Keratinocyte (primary cell): ENCODE results near the gene TTC31. TPM values are rescaled to one million over a fixed set of nuclear protein-coding genes. Genes with fewer than 3 reads are reported as not detected.

Experiments used
- DNase-seq: peaks from one replicate; pipeline ENCODE4 v3.0.0-alpha.2; 2011; ENCODE audit warnings: low read depth, missing footprints, low spot score
- FAIRE-seq: peaks from 2 replicates; lab custom pipeline; 2011; peaks lifted over from hg19 to GRCh38; lab: Jason Lieb, UNC
- H2AFZ ChIP-seq: 2 replicates; pipeline ENCODE4 v1.6.0; 2012; ENCODE audit warnings: low read length, control low read depth, inconsistent platforms; ENCODE audit not compliant: control insufficient read depth
- H3K27ac ChIP-seq: 2 replicates; pipeline ENCODE4 v1.5.1; 2011; ENCODE audit warnings: low read length; ENCODE audit not compliant: control insufficient read depth, insufficient read depth
- H3K27me3 ChIP-seq: 3 replicates; pipeline ENCODE4 v1.6.0; 2011; ENCODE audit warnings: low read length; ENCODE audit not compliant: control insufficient read depth, insufficient read depth; ENCODE audit errors: extremely low read depth
- H3K36me3 ChIP-seq, 2 experiments: 2 replicates in 1 of 2; 3 replicates in 1 of 2; pipeline ENCODE4 v1.5.1; 2011; ENCODE audit warnings: low read length in 2 of 2, mild to moderate bottlenecking in 1 of 2; ENCODE audit not compliant: control insufficient read depth in 2 of 2, insufficient read depth in 2 of 2; ENCODE audit errors: extremely low read depth in 1 of 2
- H3K4me1 ChIP-seq: 3 replicates; pipeline ENCODE4 v1.5.1; 2011; ENCODE audit warnings: low read length; ENCODE audit not compliant: control insufficient read depth, insufficient read depth; ENCODE audit errors: extremely low read depth
- H3K4me2 ChIP-seq: 3 replicates; pipeline ENCODE4 v1.6.0; 2011; ENCODE audit warnings: low read depth, low read length; ENCODE audit not compliant: control insufficient read depth, insufficient read depth; ENCODE audit errors: extremely low read depth
- H3K4me3 ChIP-seq, 3 experiments: fragments of 200-600 bp in 1 of 3; sonication (generic) in 1 of 3; 2 replicates in 2 of 3; 3 replicates in 1 of 3; pipeline ENCODE4 v1.5.1; 2011 to 2016; ENCODE audit warnings: low read length in 3 of 3, mild to moderate bottlenecking in 3 of 3, control low read depth in 2 of 3, inconsistent platforms in 1 of 3, low read depth in 1 of 3, mixed read lengths in 1 of 3, mixed run types in 1 of 3, moderate library complexity in 1 of 3; ENCODE audit not compliant: control insufficient read depth in 2 of 3, insufficient read depth in 2 of 3; ENCODE audit errors: extremely low read depth in 1 of 3
- H3K79me2 ChIP-seq: 2 replicates; pipeline ENCODE4 v1.6.0; 2012; ENCODE audit warnings: low read length; ENCODE audit not compliant: control insufficient read depth, insufficient read depth
- H3K9ac ChIP-seq: 3 replicates; pipeline ENCODE4 v1.6.0; 2011; ENCODE audit warnings: low read length; ENCODE audit not compliant: control insufficient read depth, insufficient read depth; ENCODE audit errors: extremely low read depth
- H3K9me1 ChIP-seq: 3 replicates; pipeline ENCODE4 v1.6.0; 2011; ENCODE audit warnings: low read length; ENCODE audit not compliant: control insufficient read depth, insufficient read depth; ENCODE audit errors: extremely low read depth
- H3K9me3 ChIP-seq: 2 replicates; pipeline ENCODE4 v1.5.1; 2012; ENCODE audit warnings: low read depth, low read length; ENCODE audit not compliant: control insufficient read depth
- H4K20me1 ChIP-seq: 3 replicates; pipeline ENCODE4 v1.6.0; 2011; ENCODE audit warnings: low read length; ENCODE audit not compliant: control insufficient read depth, insufficient read depth; ENCODE audit errors: extremely low read depth
- EZH2 ChIP-seq: IDR thresholded peaks from one replicate; pipeline ENCODE4 v1.6.1; 2012; ENCODE audit warnings: inconsistent platforms, mild to moderate bottlenecking, low read length, moderate library complexity
- dilution Hi-C: fragments of 300-500 bp; cut with MboI; formaldehyde crosslinking; loops from one replicate; pipeline ENCODE4 v1.7.0; 2020; ENCODE audit warnings: low sequenced_read_pairs; ENCODE audit not compliant: extremely low pct_ligation_motif_present
- polyA plus RNA-seq, 5 experiments: library from polyadenylated mRNA; depleted of rRNA in 3 of 5; stranded (reverse) in 3 of 5; stranded (forward) in 1 of 5; unstranded in 1 of 5; fragments of >200 nt; gene quantifications; 1 replicate in 1 of 5; 2 replicates in 3 of 5; 3 replicates in 1 of 5; pipeline versions ENCODE4 v1.2.1 to v1.2.3, GENCODE V29; 2011 to 2012; ENCODE audit warnings: missing spikeins in 2 of 5, low read depth in 1 of 5, low replicate concordance in 1 of 5
- TF ChIP-seq, protein P1 (sequence below), 3 experiments: IDR thresholded peaks in 1 of 3; conservative IDR thresholded peaks in 1 of 3; optimal IDR thresholded peaks in 1 of 3; 2 replicates in 2 of 3; 3 replicates in 1 of 3; pipeline versions ENCODE3 to v1.5.1; 2011; ENCODE audit warnings: low read length in 3 of 3, mild to moderate bottlenecking in 3 of 3, moderate library complexity in 2 of 3, control low read depth in 1 of 3, inconsistent platforms in 1 of 3; ENCODE audit not compliant: insufficient read depth in 2 of 3; ENCODE audit errors: extremely low read depth in 1 of 3

TTC31 gene
- polyA plus RNA-seq, 1 donor (not counting 4 experiments of a cell fraction or from before 2014, with no cell fraction given) = 16.8 TPM

DNA sequence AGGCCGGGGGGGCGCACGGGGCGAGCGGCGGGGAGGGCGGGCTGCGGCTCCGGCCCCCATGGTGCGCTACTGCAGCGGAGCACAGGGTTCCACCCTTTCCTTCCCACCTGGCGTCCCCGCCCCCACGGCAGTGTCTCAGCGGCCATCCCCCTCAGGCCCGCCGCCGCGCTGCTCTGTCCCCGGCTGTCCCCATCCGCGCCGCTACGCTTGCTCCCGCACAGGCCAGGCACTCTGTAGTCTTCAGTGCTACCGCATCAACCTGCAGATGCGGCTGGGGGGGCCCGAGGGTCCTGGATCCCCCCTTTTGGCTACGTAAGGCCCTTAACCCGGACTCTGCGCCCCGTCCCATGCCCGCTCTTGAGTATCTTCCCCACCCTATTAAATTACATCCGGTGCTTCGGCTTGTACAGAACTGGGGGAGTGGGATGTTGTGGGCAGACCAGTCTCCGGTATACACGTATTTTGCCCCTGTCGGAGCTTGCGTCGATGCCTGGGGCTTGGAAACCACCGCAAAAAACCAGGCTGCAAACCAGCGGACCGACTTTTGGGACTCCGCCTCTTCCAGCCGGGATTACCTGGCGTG lies 25.2 kb upstream of the TTC31 start:
- H3K9me1 ChIP-seq = no peaks in the 10 kb centered on the region
- peak overlapping the region; percentile 56 for H2AFZ ChIP-seq
- peak overlapping the region; percentile 84 for H3K4me2 ChIP-seq
- peak overlapping the region; percentile 96 for H3K27ac ChIP-seq
- dilution Hi-C loops = no loop called here
- FAIRE-seq (no peak), DNase-seq (no peak)
- H3K79me2 ChIP-seq = peaks cover 20% of the 10 kb centered on the region
- peak overlapping the region; percentile 95 for H3K9ac ChIP-seq
- peaks cover 11 to 18% of the 10 kb centered on the region in 2 experiments for H3K36me3 ChIP-seq
- peaks cover 21% of the 10 kb centered on the region for H3K4me1 ChIP-seq
- H3K9me3 ChIP-seq = no peaks in the 10 kb centered on the region
- TF ChIP-seq, protein P1, sequence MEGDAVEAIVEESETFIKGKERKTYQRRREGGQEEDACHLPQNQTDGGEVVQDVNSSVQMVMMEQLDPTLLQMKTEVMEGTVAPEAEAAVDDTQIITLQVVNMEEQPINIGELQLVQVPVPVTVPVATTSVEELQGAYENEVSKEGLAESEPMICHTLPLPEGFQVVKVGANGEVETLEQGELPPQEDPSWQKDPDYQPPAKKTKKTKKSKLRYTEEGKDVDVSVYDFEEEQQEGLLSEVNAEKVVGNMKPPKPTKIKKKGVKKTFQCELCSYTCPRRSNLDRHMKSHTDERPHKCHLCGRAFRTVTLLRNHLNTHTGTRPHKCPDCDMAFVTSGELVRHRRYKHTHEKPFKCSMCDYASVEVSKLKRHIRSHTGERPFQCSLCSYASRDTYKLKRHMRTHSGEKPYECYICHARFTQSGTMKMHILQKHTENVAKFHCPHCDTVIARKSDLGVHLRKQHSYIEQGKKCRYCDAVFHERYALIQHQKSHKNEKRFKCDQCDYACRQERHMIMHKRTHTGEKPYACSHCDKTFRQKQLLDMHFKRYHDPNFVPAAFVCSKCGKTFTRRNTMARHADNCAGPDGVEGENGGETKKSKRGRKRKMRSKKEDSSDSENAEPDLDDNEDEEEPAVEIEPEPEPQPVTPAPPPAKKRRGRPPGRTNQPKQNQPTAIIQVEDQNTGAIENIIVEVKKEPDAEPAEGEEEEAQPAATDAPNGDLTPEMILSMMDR (optimal IDR thresholded peaks at IDR 0.05 in 1 of 3, IDR thresholded peaks at IDR 0.05 in 1 of 3, conservative IDR thresholded peaks at IDR 0.05 in 1 of 3; ENCODE audit: extremely low read depth in 1 of 3, insufficient read depth in 2 of 3, low read length in 3 of 3) = no peak
- TF ChIP-seq EZH2 = no peak
- peak overlapping the region; percentile 47 to 79 (median 79) for H3K4me3 ChIP-seq
- H3K27me3 ChIP-seq = no peaks in the 10 kb centered on the region
- no peaks in the 10 kb centered on the region for H4K20me1 ChIP-seq

- Histone ChIP-seq H3K36me3 (peaks cover 12 to 23% of the 10 kb centered on the region in 2 experiments), H2AFZ (peak within 1 kb of the TSS; percentile 58), H3K9me3 (no peaks in the 10 kb centered on the region), H4K20me1 (no peaks in the 10 kb centered on the region), H3K79me2 (peaks cover 24% of the 10 kb centered on the region), H3K4me2 (peak within 1 kb of the TSS; percentile 84), H3K9ac (peak within 1 kb of the TSS; percentile 95), H3K9me1 (no peaks in the 10 kb centered on the region), H3K27ac (peak within 1 kb of the TSS; percentile 96), H3K27me3 (no peaks in the 10 kb centered on the region), H3K4me1 (peaks cover 21% of the 10 kb centered on the region), H3K4me3 (peak within 1 kb of the TSS; percentile 67 to 79 (median 79))
- dilution Hi-C loops = no loop called here
- FAIRE-seq (peak; percentile 81), DNase-seq (peak; percentile 100)
- TF ChIP-seq, protein P1 (optimal IDR thresholded peaks at IDR 0.05 in 1 of 3, IDR thresholded peaks at IDR 0.05 in 1 of 3, conservative IDR thresholded peaks at IDR 0.05 in 1 of 3; ENCODE audit: extremely low read depth in 1 of 3, insufficient read depth in 2 of 3, low read length in 3 of 3) = no peak
- TF ChIP-seq EZH2 = no peak
Measured at GRCh38 chr2:74458132-74458937, 24.5 kb upstream of the TTC31 start, which contains the start of gene WBP1. TSS of gene WBP1 (plus strand) at chr2:74458438. CDS start at chr2:74458603, 165 bp downstream.
